Measurements from ENCODE around the gene ALAS1. TPM values are rescaled to one million over a fixed set of nuclear protein-coding genes. Genes with fewer than 3 reads are reported as not detected.

The ALAS1 gene
- total and polyA plus RNA-seq, 9 of the 15 experiments (the other 6 are each of a cell fraction or from before 2014, with no cell fraction given) = 21.4 to 49.5 (median 34.4) TPM

DNA sequence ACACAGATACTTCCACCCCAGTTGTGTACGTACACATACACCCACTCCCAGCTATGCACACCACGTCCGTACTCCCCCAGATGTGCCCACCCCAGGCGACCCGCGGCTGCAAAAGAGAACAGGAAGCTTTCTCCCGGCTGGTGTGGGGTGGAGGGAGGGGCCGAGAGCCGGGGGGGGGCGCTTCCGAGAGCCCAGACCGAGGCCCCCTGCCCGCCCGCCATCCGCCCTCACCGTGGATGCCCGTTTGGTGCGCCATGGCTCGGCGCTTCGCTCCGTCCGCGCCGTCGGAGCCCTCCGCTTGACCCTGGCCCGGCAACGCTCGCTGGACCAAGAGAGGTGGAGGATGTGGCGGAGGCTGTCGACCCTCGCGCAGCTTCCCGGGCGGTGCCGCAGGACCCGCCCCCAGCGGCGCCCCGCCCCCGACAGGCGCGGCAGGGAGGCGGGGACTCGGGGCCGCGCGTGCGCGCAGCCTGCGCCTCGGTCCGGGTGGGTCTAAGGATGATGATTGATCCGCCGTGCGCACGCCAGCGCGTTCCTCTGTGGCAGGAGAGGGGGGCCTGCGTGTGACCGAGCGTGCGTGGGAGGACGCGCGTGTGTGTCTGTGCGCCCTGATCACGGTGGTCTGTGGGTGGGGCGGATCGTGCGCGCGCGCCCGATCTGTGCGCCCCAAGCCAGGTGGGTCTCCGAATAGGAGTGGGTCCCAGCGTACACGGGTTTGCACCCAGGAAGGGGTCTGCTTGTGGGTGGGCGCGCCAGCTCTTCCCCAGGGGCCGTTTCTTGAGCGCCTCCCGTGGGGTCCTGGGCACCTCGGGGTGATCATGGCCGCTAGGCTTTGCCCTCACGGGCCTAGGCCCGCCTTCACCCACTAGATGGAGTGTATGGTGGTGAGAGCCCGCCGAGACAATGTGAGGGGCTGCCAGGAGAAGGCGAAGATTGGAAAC is 41.1 kb downstream of the ALAS1 start, which contains the start of gene TWF2 (continued):
- TF ChIP-seq, protein P1, sequence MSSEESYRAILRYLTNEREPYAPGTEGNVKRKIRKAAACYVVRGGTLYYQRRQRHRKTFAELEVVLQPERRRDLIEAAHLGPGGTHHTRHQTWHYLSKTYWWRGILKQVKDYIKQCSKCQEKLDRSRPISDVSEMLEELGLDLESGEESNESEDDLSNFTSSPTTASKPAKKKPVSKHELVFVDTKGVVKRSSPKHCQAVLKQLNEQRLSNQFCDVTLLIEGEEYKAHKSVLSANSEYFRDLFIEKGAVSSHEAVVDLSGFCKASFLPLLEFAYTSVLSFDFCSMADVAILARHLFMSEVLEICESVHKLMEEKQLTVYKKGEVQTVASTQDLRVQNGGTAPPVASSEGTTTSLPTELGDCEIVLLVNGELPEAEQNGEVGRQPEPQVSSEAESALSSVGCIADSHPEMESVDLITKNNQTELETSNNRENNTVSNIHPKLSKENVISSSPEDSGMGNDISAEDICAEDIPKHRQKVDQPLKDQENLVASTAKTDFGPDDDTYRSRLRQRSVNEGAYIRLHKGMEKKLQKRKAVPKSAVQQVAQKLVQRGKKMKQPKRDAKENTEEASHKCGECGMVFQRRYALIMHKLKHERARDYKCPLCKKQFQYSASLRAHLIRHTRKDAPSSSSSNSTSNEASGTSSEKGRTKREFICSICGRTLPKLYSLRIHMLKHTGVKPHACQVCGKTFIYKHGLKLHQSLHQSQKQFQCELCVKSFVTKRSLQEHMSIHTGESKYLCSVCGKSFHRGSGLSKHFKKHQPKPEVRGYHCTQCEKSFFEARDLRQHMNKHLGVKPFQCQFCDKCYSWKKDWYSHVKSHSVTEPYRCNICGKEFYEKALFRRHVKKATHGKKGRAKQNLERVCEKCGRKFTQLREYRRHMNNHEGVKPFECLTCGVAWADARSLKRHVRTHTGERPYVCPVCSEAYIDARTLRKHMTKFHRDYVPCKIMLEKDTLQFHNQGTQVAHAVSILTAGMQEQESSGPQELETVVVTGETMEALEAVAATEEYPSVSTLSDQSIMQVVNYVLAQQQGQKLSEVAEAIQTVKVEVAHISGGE (CRISPR knock-in tag; IDR thresholded peaks at IDR 0.05) = no peak
- TF ChIP-seq CTBP1 (IDR thresholded peaks at IDR 0.05; ENCODE audit: borderline replicate concordance) (peak; percentile 70), MYC (IDR thresholded peaks at IDR 0.05; ENCODE audit: low read depth, low read length) (no peak), MYC (CRISPR knock-in tag; IDR thresholded peaks at IDR 0.05; ENCODE audit: borderline replicate concordance, low read depth) (peak; percentile 55; the same call in 1 of the 2 replicates), SOX6 (IDR thresholded peaks at IDR 0.05) (no peak), BRD4 (IDR thresholded peaks at IDR 0.05) (no peak), NBN (IDR thresholded peaks at IDR 0.05; ENCODE audit: low read depth) (no peak; the same call in 1 of the 2 replicates), ADNP (tag; IDR thresholded peaks at IDR 0.05) (no peak), MAZ (CRISPR knock-in tag; conservative IDR thresholded peaks at IDR 0.05 in 1 of 2, IDR thresholded peaks at IDR 0.05 in 1 of 2) (0 out of 4 replicates have a peak, but pooled peaks have one; percentile 19 to 33), ARHGAP35 (IDR thresholded peaks at IDR 0.05; ENCODE audit: partially characterized antibody) (no peak), STAT5B (CRISPR knock-in tag; IDR thresholded peaks at IDR 0.05) (no peak), ZNF436 (CRISPR knock-in tag; IDR thresholded peaks at IDR 0.05) (no peak), SNIP1 (IDR thresholded peaks at IDR 0.05; ENCODE audit: low read depth) (no peak), LEF1 (IDR thresholded peaks at IDR 0.05) (no peak), NFRKB (IDR thresholded peaks at IDR 0.05; ENCODE audit: low read depth) (peak; percentile 40), HNRNPLL (IDR thresholded peaks at IDR 0.05; ENCODE audit: low read depth, low read length, poor library complexity, severe bottlenecking) (peak; percentile 35), RBM39 (optimal IDR thresholded peaks at IDR 0.05; ENCODE audit: low read depth, low read length) (no peak), ZNF696 (CRISPR knock-in tag; conservative IDR thresholded peaks at IDR 0.05) (no peak), SMAD1 (IDR thresholded peaks at IDR 0.05; ENCODE audit: low read depth, low read length, partially characterized antibody) (peak; percentile 14), ZNF175 (CRISPR knock-in tag; IDR thresholded peaks at IDR 0.05; ENCODE audit: low read depth) (no peak), TAF15 (IDR thresholded peaks at IDR 0.05; ENCODE audit: low read depth, low read length) (no peak), PRPF4 (IDR thresholded peaks at IDR 0.05; ENCODE audit: insufficient read depth, low read depth, low read length, poor library complexity, severe bottlenecking) (no peak)
- TF ChIP-seq, protein P2, sequence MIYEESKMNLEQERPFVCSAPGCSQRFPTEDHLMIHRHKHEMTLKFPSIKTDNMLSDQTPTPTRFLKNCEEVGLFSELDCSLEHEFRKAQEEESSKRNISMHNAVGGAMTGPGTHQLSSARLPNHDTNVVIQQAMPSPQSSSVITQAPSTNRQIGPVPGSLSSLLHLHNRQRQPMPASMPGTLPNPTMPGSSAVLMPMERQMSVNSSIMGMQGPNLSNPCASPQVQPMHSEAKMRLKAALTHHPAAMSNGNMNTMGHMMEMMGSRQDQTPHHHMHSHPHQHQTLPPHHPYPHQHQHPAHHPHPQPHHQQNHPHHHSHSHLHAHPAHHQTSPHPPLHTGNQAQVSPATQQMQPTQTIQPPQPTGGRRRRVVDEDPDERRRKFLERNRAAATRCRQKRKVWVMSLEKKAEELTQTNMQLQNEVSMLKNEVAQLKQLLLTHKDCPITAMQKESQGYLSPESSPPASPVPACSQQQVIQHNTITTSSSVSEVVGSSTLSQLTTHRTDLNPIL (CRISPR knock-in tag; IDR thresholded peaks at IDR 0.05) = no peak
- TF ChIP-seq, protein P3, sequence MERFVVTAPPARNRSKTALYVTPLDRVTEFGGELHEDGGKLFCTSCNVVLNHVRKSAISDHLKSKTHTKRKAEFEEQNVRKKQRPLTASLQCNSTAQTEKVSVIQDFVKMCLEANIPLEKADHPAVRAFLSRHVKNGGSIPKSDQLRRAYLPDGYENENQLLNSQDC (CRISPR knock-in tag; IDR thresholded peaks at IDR 0.05) = no peak

Data from K562 (cell line).